DND-41 (cell line): Measurements from ENCODE around the gene NOPCHAP1.

Experiments used
- EZH2 ChIP-seq: IDR thresholded peaks from 3 replicates; pipeline ENCODE4 v1.6.1; 2012; ENCODE audit warnings: borderline replicate concordance, low read depth, mild to moderate bottlenecking, moderate library complexity, low read length, inconsistent platforms; ENCODE audit not compliant: severe bottlenecking
- TF ChIP-seq, protein P1 (sequence below): IDR thresholded peaks from 2 replicates; pipeline ENCODE4 v1.5.1; 2012; ENCODE audit warnings: borderline replicate concordance, low read length, moderate library complexity, mild to moderate bottlenecking; ENCODE audit not compliant: poor library complexity, severe bottlenecking; ENCODE audit errors: extremely low read depth

DNA sequence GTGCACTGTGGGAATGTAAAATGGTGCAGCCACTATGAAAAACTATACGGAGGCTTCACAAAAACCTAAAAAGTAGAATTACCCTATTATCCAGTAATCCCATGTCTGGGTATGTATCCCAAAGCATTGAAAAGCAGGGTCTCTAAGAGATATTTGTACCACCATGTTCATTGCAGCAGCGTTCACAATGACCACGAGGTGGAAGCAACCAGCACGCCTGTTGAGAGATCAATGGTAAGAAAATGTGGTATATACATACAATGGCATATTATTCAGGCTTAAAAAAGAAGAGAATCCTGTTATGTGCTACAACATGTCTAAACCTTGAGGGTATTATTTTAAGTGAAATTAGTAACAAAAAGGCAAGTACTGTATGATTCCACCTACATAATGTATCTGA lies 910 bp upstream of the NOPCHAP1 start:
- TF ChIP-seq, protein P1, sequence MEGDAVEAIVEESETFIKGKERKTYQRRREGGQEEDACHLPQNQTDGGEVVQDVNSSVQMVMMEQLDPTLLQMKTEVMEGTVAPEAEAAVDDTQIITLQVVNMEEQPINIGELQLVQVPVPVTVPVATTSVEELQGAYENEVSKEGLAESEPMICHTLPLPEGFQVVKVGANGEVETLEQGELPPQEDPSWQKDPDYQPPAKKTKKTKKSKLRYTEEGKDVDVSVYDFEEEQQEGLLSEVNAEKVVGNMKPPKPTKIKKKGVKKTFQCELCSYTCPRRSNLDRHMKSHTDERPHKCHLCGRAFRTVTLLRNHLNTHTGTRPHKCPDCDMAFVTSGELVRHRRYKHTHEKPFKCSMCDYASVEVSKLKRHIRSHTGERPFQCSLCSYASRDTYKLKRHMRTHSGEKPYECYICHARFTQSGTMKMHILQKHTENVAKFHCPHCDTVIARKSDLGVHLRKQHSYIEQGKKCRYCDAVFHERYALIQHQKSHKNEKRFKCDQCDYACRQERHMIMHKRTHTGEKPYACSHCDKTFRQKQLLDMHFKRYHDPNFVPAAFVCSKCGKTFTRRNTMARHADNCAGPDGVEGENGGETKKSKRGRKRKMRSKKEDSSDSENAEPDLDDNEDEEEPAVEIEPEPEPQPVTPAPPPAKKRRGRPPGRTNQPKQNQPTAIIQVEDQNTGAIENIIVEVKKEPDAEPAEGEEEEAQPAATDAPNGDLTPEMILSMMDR: no peak
- no peak for TF ChIP-seq EZH2
